MG63 (cell line): ENCODE results near the gene TMEM89. TPM values are rescaled to one million over a fixed set of nuclear protein-coding genes. Genes with fewer than 3 reads are reported as not detected.

Source experiments
- DNase-seq: peaks from one replicate; pipeline ENCODE4 v3.0.0-alpha.2; 2020
- H3K27me3 ChIP-seq: fragments of 250-450 bp; sonication (Bioruptor Pico); 2 replicates; pipeline ENCODE4 v1.5.1; 2020; ENCODE audit warnings: mild to moderate bottlenecking, moderate library complexity
- H3K36me3 ChIP-seq: fragments of 250-450 bp; sonication (Bioruptor Pico); 2 replicates; pipeline ENCODE4 v1.5.1; 2020; ENCODE audit warnings: mild to moderate bottlenecking, moderate library complexity
- H3K4me3 ChIP-seq: fragments of 250-450 bp; sonication (Bioruptor Pico); 2 replicates; pipeline ENCODE4 v1.5.1; 2020; ENCODE audit warnings: mild to moderate bottlenecking, moderate library complexity
- H3K9me3 ChIP-seq: fragments of 250-450 bp; sonication (Bioruptor Pico); 2 replicates; pipeline ENCODE4 v1.5.1; 2020; ENCODE audit warnings: mild to moderate bottlenecking, moderate library complexity
- total RNA-seq: library from RNA; depleted of rRNA; stranded (reverse); fragments of >200 nt; shearing (Covaris generic); gene quantifications from 2 replicates; pipeline ENCODE4 v1.2.3, GENCODE V29; 2014; ENCODE audit warnings: low replicate concordance

TMEM89 gene
- total RNA-seq, 1 experiment from 2014 or later: not detected

DNA sequence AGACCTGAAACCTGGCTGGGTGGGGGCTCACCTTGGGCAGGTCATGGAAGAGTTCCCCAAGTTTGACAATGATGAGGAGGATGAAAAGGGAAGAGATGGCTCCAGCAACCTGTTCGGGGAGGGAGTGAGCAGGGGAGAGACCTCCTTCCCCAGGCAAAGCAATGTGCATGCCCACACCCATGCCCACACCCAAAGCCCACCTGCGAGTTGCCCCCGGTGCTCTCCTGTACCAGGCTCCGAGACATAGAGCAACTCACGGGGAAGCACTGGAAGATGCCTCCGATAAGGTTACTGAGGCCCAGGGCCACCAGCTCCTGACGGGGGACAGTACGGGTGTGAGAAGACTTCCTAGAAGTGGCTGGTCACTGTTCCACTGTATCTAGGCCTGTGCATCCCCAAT is 8.8 kb upstream of the TMEM89 start:
- Histone ChIP-seq H3K27me3 (no peaks in the 10 kb centered on the region), H3K36me3 (no peaks in the 10 kb centered on the region), H3K4me3 (no peak overlapping the region), H3K9me3 (no peaks in the 10 kb centered on the region)
- DNase-seq: no peak

- DNase-seq: no peak
- Histone ChIP-seq H3K36me3 (no peaks in the 10 kb centered on the region), H3K27me3 (no peaks in the 10 kb centered on the region), H3K9me3 (no peaks in the 10 kb centered on the region), H3K4me3 (no peak overlapping the region)
These were observed 8.3 kb upstream of the TMEM89 start for GRCh38 chr3:48629894-48630293.

DNA sequence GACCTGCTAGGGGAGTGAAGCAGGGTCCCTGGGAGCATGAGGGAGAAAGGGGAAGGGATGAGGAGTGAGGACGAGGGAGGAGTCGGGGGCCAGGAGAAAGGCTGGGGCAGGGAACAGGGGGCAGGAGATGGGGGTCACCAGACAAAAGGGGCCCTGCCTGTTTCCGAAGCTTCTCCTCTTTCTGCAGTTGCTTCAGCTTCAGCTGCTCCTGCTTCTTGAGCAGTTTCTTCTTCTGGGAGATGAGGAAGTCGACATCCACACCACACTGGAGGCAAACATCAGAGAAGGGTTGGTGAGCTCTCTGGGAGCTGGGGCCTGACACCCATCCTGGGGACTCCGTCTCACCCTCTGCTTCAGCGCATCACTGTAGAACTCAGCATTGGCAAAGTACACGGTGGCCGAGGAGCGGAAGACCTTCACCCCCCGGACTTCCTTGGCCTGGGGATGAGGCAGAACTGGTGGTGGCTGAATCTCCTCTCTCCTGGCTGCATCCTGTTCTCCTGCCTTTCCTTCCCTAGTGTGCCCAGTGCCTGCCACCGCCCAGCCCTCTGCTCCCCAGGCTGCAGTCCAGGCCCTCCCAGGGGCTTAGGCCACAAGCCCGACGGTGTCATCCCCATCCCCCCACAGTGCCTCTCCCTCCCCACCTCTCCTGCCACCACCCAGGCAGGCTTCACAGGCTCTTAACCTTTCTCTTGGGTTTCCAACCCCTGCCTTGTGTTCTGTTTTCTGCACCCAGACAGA is 6.9 kb upstream of the TMEM89 start:
- no peak for DNase-seq
- Histone ChIP-seq H3K4me3 (no peak overlapping the region), H3K27me3 (no peaks in the 10 kb centered on the region), H3K9me3 (no peaks in the 10 kb centered on the region), H3K36me3 (no peaks in the 10 kb centered on the region)

DNA sequence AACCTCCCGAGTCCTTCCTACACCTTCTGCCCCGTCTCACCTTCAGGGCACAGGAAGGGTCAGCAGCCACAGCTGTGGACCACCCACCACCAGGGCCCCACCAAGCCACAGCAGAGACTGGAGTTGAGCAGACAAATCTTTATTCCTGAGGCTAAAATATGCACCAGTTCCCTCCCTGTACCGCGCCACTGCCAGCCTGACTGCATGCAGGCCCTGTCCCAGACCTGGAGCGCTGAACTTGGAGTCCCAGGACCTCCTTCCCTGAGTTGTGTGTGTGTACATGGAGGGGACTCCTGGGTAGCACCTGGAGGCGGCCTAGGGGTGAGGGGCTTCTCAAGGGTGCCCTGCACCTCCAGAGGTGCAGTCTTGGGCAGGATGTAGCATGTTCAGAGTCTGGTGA is 4.0 kb upstream of the TMEM89 start:
- H3K4me3 ChIP-seq: no peak overlapping the region
- no peaks in the 10 kb centered on the region for H3K9me3 ChIP-seq
- no peaks in the 10 kb centered on the region for H3K36me3 ChIP-seq
- DNase-seq: no peak
- no peaks in the 10 kb centered on the region for H3K27me3 ChIP-seq

DNA sequence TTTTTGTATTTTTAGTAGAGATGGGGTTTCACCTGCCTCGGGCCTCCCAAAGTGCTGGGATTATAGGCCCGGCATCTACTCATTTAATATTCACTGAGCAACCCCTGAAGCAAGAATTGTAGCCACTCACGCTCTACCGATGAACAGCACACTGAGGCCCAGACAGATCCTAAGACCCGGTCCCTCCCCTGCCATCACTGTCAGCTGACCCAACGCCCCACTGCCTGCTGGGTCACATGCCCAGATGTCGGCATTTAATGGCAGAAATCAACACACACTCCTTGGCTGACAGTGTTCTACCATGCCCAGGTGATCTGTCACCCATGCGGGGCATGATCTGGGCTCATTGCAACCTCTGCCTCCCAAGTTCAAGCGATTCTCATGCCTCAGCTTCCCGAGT is 3.2 kb upstream of the TMEM89 start:
- no peaks in the 10 kb centered on the region for H3K9me3 ChIP-seq
- no peaks in the 10 kb centered on the region for H3K27me3 ChIP-seq
- DNase-seq: no peak
- no peak overlapping the region for H3K4me3 ChIP-seq
- no peaks in the 10 kb centered on the region for H3K36me3 ChIP-seq

GRCh38 chr3:48623851-48624547 is 2.4 kb upstream of the TMEM89 start:
- Histone ChIP-seq H3K9me3 (no peaks in the 10 kb centered on the region), H3K36me3 (no peaks in the 10 kb centered on the region), H3K4me3 (no peak overlapping the region), H3K27me3 (no peaks in the 10 kb centered on the region)
- DNase-seq: no peak

- no peaks in the 10 kb centered on the region for H3K9me3 ChIP-seq
- DNase-seq: no peak
- no peaks in the 10 kb centered on the region for H3K27me3 ChIP-seq
- no peak overlapping the region for H3K4me3 ChIP-seq
- no peaks in the 10 kb centered on the region for H3K36me3 ChIP-seq
These were observed 1.7 kb downstream of the TMEM89 start for GRCh38 chr3:48619541-48620524.

- no peak overlapping the region for H3K4me3 ChIP-seq
- H3K36me3 ChIP-seq: no peaks in the 10 kb centered on the region
- no peaks in the 10 kb centered on the region for H3K9me3 ChIP-seq
- no peaks in the 10 kb centered on the region for H3K27me3 ChIP-seq
- no peak for DNase-seq
These were observed 4.0 kb downstream of the TMEM89 start for GRCh38 chr3:48617559-48617958.

DNA sequence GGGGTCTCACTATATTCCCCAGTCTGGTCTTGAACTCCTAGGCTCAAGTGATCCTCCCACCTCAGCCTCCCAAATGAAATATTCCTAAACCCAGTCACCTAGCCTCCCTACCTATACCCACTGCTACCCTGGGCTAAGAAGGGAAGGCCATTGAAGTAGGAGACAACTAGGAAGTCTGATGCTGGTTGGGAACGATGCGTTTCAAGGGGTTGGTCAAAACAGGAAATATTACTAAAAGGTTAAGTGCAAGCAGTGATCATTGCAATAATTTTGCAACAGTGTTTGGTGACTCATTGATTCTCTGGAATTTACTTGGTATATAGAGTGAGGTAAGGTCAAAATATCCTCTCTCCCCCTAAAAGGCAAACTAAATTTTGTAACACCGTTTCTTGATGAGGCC is 7.5 kb downstream of the TMEM89 start:
- Histone ChIP-seq H3K36me3 (no peaks in the 10 kb centered on the region), H3K4me3 (no peak overlapping the region), H3K27me3 (no peaks in the 10 kb centered on the region), H3K9me3 (no peaks in the 10 kb centered on the region)
- no peak for DNase-seq

- Histone ChIP-seq H3K9me3 (no peaks in the 10 kb centered on the region), H3K36me3 (no peaks in the 10 kb centered on the region), H3K27me3 (no peaks in the 10 kb centered on the region), H3K4me3 (no peak overlapping the region)
- no peak for DNase-seq
These were observed 9.3 kb downstream of the TMEM89 start for GRCh38 chr3:48612309-48612708.

- peak within 1 kb of the TSS; percentile 72 for H3K4me3 ChIP-seq
- no peaks in the 10 kb centered on the region for H3K9me3 ChIP-seq
- no peaks in the 10 kb centered on the region for H3K27me3 ChIP-seq
- DNase-seq: peak; percentile 86
- peaks cover 10% of the 10 kb centered on the region for H3K36me3 ChIP-seq
These were observed 12.2 kb downstream of the TMEM89 start, which contains the start of gene UQCRC1 for GRCh38 chr3:48609088-48610005. Gene UQCRC1, minus strand, starts transcription at chr3:48609646. Its CDS starts 26 bp downstream, at chr3:48609620.

- DNase-seq: no peak
- peaks cover 14% of the 10 kb centered on the region for H3K36me3 ChIP-seq
- H3K27me3 ChIP-seq: no peaks in the 10 kb centered on the region
- no peaks in the 10 kb centered on the region for H3K9me3 ChIP-seq
- no peak overlapping the region for H3K4me3 ChIP-seq
These were observed 14.1 kb downstream of the TMEM89 start for GRCh38 chr3:48607519-48607918.

DNA sequence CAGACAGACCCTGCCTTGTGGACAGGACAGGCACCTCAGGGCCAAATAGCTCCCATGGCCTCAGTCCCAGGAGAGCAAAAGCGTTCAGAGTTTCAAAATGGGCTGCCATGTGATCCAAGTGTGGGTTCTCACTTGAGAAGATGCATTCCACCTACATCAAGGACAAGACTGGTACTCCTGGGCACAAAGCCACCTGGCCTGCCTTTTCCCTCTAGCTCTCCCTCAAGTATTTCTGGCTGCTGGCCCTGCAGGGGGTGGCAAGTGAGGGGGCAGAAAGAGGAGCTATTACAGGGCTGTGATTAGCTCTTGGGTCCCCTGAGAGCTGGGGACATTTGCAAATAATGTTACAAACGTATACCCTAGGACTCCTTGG is 20.0 kb downstream of the TMEM89 start:
- no peak for DNase-seq
- H3K36me3 ChIP-seq: peaks cover 32% of the 10 kb centered on the region
- no peaks in the 10 kb centered on the region for H3K9me3 ChIP-seq
- H3K4me3 ChIP-seq: no peak overlapping the region
- no peaks in the 10 kb centered on the region for H3K27me3 ChIP-seq

- Histone ChIP-seq H3K36me3 (peaks cover 32% of the 10 kb centered on the region), H3K4me3 (no peak overlapping the region), H3K9me3 (no peaks in the 10 kb centered on the region), H3K27me3 (no peaks in the 10 kb centered on the region)
- DNase-seq: no peak
These were observed 20.6 kb downstream of the TMEM89 start for GRCh38 chr3:48600711-48601621.

GRCh38 chr3:48599509-48600285 is 21.9 kb downstream of the TMEM89 start:
- Histone ChIP-seq H3K36me3 (peaks cover 22% of the 10 kb centered on the region), H3K9me3 (no peaks in the 10 kb centered on the region), H3K27me3 (no peaks in the 10 kb centered on the region), H3K4me3 (no peak overlapping the region)
- no peak for DNase-seq
